ENCODE measurements around the gene NMRK1. TPM values are rescaled to one million over a fixed set of nuclear protein-coding genes. Genes with fewer than 3 reads are reported as not detected.

The NMRK1 gene
- polyA plus RNA-seq, 1 of the 3 experiments (the other 2 are of a cell fraction) = 8.4 TPM

GRCh38 chr9:75086541-75087288 is 1.2 kb downstream of the NMRK1 start (continued):
- TF ChIP-seq, protein P1, sequence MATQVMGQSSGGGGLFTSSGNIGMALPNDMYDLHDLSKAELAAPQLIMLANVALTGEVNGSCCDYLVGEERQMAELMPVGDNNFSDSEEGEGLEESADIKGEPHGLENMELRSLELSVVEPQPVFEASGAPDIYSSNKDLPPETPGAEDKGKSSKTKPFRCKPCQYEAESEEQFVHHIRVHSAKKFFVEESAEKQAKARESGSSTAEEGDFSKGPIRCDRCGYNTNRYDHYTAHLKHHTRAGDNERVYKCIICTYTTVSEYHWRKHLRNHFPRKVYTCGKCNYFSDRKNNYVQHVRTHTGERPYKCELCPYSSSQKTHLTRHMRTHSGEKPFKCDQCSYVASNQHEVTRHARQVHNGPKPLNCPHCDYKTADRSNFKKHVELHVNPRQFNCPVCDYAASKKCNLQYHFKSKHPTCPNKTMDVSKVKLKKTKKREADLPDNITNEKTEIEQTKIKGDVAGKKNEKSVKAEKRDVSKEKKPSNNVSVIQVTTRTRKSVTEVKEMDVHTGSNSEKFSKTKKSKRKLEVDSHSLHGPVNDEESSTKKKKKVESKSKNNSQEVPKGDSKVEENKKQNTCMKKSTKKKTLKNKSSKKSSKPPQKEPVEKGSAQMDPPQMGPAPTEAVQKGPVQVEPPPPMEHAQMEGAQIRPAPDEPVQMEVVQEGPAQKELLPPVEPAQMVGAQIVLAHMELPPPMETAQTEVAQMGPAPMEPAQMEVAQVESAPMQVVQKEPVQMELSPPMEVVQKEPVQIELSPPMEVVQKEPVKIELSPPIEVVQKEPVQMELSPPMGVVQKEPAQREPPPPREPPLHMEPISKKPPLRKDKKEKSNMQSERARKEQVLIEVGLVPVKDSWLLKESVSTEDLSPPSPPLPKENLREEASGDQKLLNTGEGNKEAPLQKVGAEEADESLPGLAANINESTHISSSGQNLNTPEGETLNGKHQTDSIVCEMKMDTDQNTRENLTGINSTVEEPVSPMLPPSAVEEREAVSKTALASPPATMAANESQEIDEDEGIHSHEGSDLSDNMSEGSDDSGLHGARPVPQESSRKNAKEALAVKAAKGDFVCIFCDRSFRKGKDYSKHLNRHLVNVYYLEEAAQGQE (IDR thresholded peaks at IDR 0.05; ENCODE audit: low read depth, low read length) = no peak
- TF ChIP-seq EZH2phosphoT487 (IDR thresholded peaks at IDR 0.05; ENCODE audit: borderline replicate concordance, low read depth) = no peak
- no peak for TF ChIP-seq FOSL2 (IDR thresholded peaks at IDR 0.05; ENCODE audit: borderline replicate concordance, low read depth)
- no peak for TF ChIP-seq TAF1 (IDR thresholded peaks at IDR 0.05; ENCODE audit: borderline replicate concordance, low read depth, low read length)

GRCh38 chr9:75085640-75086039 is 2.3 kb downstream of the NMRK1 start:
- POLR2A ChIA-PET = no interaction called here
- H3K4me3 ChIP-seq (ENCODE audit: low read depth in 2 of 2, low read length in 1 of 2) = no peak overlapping the region
- no peak for TF ChIP-seq MEF2A (IDR thresholded peaks at IDR 0.05; ENCODE audit: borderline replicate concordance, low read depth)
- TF ChIP-seq PBX3 (IDR thresholded peaks at IDR 0.05) = no peak
- TF ChIP-seq TCF12 (IDR thresholded peaks at IDR 0.05) = no peak
- TF ChIP-seq JUND (IDR thresholded peaks at IDR 0.05) = no peak
- no peak for TF ChIP-seq GABPA (IDR thresholded peaks at IDR 0.05; ENCODE audit: low read depth)
- no peak for TF ChIP-seq YY1 (IDR thresholded peaks at IDR 0.05; ENCODE audit: low read depth)
- TF ChIP-seq TEAD4 (IDR thresholded peaks at IDR 0.05; ENCODE audit: borderline replicate concordance, insufficient read depth) = no peak
- TF ChIP-seq POLR2AphosphoS5 (IDR thresholded peaks at IDR 0.05; ENCODE audit: low read depth, low read length) = no peak
- TF ChIP-seq FOXJ3 (CRISPR knock-in tag; IDR thresholded peaks at IDR 0.05) = no peak
- no peak for TF ChIP-seq NFIC (IDR thresholded peaks at IDR 0.05; ENCODE audit: borderline replicate concordance)
- TF ChIP-seq, protein P2, sequence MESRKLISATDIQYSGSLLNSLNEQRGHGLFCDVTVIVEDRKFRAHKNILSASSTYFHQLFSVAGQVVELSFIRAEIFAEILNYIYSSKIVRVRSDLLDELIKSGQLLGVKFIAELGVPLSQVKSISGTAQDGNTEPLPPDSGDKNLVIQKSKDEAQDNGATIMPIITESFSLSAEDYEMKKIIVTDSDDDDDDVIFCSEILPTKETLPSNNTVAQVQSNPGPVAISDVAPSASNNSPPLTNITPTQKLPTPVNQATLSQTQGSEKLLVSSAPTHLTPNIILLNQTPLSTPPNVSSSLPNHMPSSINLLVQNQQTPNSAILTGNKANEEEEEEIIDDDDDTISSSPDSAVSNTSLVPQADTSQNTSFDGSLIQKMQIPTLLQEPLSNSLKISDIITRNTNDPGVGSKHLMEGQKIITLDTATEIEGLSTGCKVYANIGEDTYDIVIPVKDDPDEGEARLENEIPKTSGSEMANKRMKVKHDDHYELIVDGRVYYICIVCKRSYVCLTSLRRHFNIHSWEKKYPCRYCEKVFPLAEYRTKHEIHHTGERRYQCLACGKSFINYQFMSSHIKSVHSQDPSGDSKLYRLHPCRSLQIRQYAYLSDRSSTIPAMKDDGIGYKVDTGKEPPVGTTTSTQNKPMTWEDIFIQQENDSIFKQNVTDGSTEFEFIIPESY (IDR thresholded peaks at IDR 0.05; ENCODE audit: borderline replicate concordance, low read depth) = no peak
- no peak for TF ChIP-seq FOSL2 (IDR thresholded peaks at IDR 0.05; ENCODE audit: borderline replicate concordance, low read depth)
- TF ChIP-seq RCOR1 (IDR thresholded peaks at IDR 0.05; ENCODE audit: low read length) = no peak

More at GRCh38 chr9:75085640-75086039, 2.3 kb downstream of the NMRK1 start:
- H3K27ac ChIP-seq (ENCODE audit: low read depth in 2 of 2, low read length in 1 of 2) = no peak overlapping the region
- peaks cover 15% of the 10 kb centered on the region for H3K79me2 ChIP-seq (ENCODE audit: insufficient read depth)
- peaks cover 4 to 6% of the 10 kb centered on the region in 2 experiments; a peak in 2 of 4 replicates for H3K4me1 ChIP-seq (ENCODE audit: control insufficient read depth in 1 of 2, insufficient read depth in 2 of 2, low read depth in 1 of 2, low read length in 1 of 2)
- H3K36me3 ChIP-seq (replicated peaks in 1 of 2; ENCODE audit: control insufficient read depth in 1 of 2, insufficient read depth in 2 of 2, low read length in 1 of 2) = no peaks in the 10 kb centered on the region
- no peaks in the 10 kb centered on the region for H3K9me2 ChIP-seq
- no peaks in the 10 kb centered on the region for H3K9me3 ChIP-seq
- peaks cover 3% of the 10 kb centered on the region for H3F3A ChIP-seq (replicated peaks; ENCODE audit: insufficient read depth)
- H2AFZ ChIP-seq (ENCODE audit: low read depth) = no peak overlapping the region
- H3K9ac ChIP-seq = no peak overlapping the region
- H3K27me3 ChIP-seq (ENCODE audit: insufficient read depth) = no peaks in the 10 kb centered on the region
- peaks cover 4% of the 10 kb centered on the region; the same call in 1 of the 2 replicates for H4K20me1 ChIP-seq (ENCODE audit: insufficient read depth)
- 50% methylated on average over 1 of the region's 1 CpG for WGBS (ENCODE audit: low lambda C conversion rate)
- no peak for DNase-seq
- CTCF ChIA-PET = interaction anchor here (1.1 to 5.1 kb wide), 4 partner anchors 8 to 312 kb away, joined by 5 to 27 read pairs (median 6); partner anchors contain the start of gene C9orf40
- no peak overlapping the region for H3K4me2 ChIP-seq
